Glutamatergic neuron (in vitro differentiated cells): ENCODE data around the gene CENPN. TPM values are rescaled to one million over a fixed set of nuclear protein-coding genes. Genes with fewer than 3 reads are reported as not detected.

Experiments used
- DNase-seq: peaks from one replicate; pipeline ENCODE4 v3.0.0; 2022
- H3K27ac Mint-ChIP-seq: one replicate; pipeline ENCODE4 v1.8.0; 2020; ENCODE audit warnings: mild to moderate bottlenecking, mixed read lengths, inconsistent platforms; ENCODE audit not compliant: unreplicated experiment
- H3K27me3 Mint-ChIP-seq: one replicate; pipeline ENCODE4 v1.8.0; 2020; ENCODE audit warnings: mild to moderate bottlenecking, moderate library complexity, mixed read lengths, inconsistent platforms; ENCODE audit not compliant: unreplicated experiment
- H3K36me3 Mint-ChIP-seq: one replicate; pipeline ENCODE4 v1.8.0; 2020; ENCODE audit warnings: mild to moderate bottlenecking, mixed read lengths, inconsistent platforms; ENCODE audit not compliant: unreplicated experiment
- H3K4me1 Mint-ChIP-seq: one replicate; pipeline ENCODE4 v1.8.0; 2020; ENCODE audit warnings: mild to moderate bottlenecking, low read depth, mixed read lengths, inconsistent platforms; ENCODE audit not compliant: unreplicated experiment
- H3K4me3 Mint-ChIP-seq: one replicate; pipeline ENCODE4 v1.8.0; 2020; ENCODE audit warnings: mild to moderate bottlenecking, mixed read lengths, inconsistent platforms; ENCODE audit not compliant: unreplicated experiment
- H3K9me3 Mint-ChIP-seq: one replicate; pipeline ENCODE4 v1.8.0; 2020; ENCODE audit warnings: mild to moderate bottlenecking, moderate library complexity, mixed read lengths, inconsistent platforms; ENCODE audit not compliant: unreplicated experiment
- CTCF ChIP-seq: fragments of 200-600 bp; sonication (generic); IDR thresholded peaks from one replicate; pipeline ENCODE4 v1.5.0; 2021; ENCODE audit not compliant: partially characterized antibody, unreplicated experiment
- total RNA-seq: library from RNA; stranded (reverse); fragmentation: NEBNext Ultra II Directional; extraction: Animal tissue kit (Norgen Biotek cat#: 25700); gene quantifications from one replicate; pipeline ENCODE4 v1.2.1, GENCODE V29; 2021; ENCODE audit not compliant: unreplicated experiment

Gene CENPN
- total RNA-seq, 1 donor from 2014 or later, result 9.2 TPM

- H3K36me3 Mint-ChIP-seq, result no peaks in the 10 kb centered on the region
- no peak overlapping the region for H3K27ac Mint-ChIP-seq
- H3K27me3 Mint-ChIP-seq, result no peaks in the 10 kb centered on the region
- no peak for DNase-seq
- H3K4me1 Mint-ChIP-seq, result peaks cover 5% of the 10 kb centered on the region
- no peaks in the 10 kb centered on the region for H3K9me3 Mint-ChIP-seq
- H3K4me3 Mint-ChIP-seq, result no peak overlapping the region
- no peak for TF ChIP-seq CTCF
Observed at GRCh38 chr16:80985611-80986010, 21.4 kb upstream of the CENPN start.

GRCh38 chr16:80986557-80986956 lies 20.5 kb upstream of the CENPN start:
- Mint-ChIP-seq H3K4me3 (no peak overlapping the region), H3K27ac (no peak overlapping the region), H3K27me3 (no peaks in the 10 kb centered on the region), H3K9me3 (no peaks in the 10 kb centered on the region), H3K4me1 (peaks cover 7% of the 10 kb centered on the region), H3K36me3 (no peaks in the 10 kb centered on the region)
- TF ChIP-seq CTCF, result no peak
- DNase-seq, result no peak

- Mint-ChIP-seq H3K4me1 (peaks cover 20% of the 10 kb centered on the region), H3K27ac (no peak overlapping the region), H3K9me3 (peaks cover 1% of the 10 kb centered on the region), H3K36me3 (no peaks in the 10 kb centered on the region), H3K4me3 (no peak overlapping the region), H3K27me3 (no peaks in the 10 kb centered on the region)
- TF ChIP-seq CTCF, result no peak
- DNase-seq, result no peak
Observed at GRCh38 chr16:80988756-80989155, 18.3 kb upstream of the CENPN start.

GRCh38 chr16:80989801-80990200 lies 17.2 kb upstream of the CENPN start:
- DNase-seq, result no peak
- H3K36me3 Mint-ChIP-seq, result no peaks in the 10 kb centered on the region
- peaks cover 6% of the 10 kb centered on the region for H3K9me3 Mint-ChIP-seq
- peaks cover 4% of the 10 kb centered on the region for H3K27me3 Mint-ChIP-seq
- H3K4me3 Mint-ChIP-seq, result no peak overlapping the region
- peaks cover 27% of the 10 kb centered on the region for H3K4me1 Mint-ChIP-seq
- TF ChIP-seq CTCF, result no peak
- no peak overlapping the region for H3K27ac Mint-ChIP-seq

- Mint-ChIP-seq H3K9me3 (peaks cover 6% of the 10 kb centered on the region), H3K36me3 (no peaks in the 10 kb centered on the region), H3K27ac (no peak overlapping the region), H3K4me1 (peaks cover 27% of the 10 kb centered on the region), H3K4me3 (no peak overlapping the region), H3K27me3 (peaks cover 4% of the 10 kb centered on the region)
- TF ChIP-seq CTCF, result no peak
- DNase-seq, result no peak
Observed at GRCh38 chr16:80990577-80990976, 16.4 kb upstream of the CENPN start.
